SK-N-SH treated with all-trans-retinoic acid at 6 μM for 48 hours (cell line): ENCODE results near the gene KRT15.

Experiments
- CREB5 ChIP-seq: fragments of 250-450 bp; sonication (Bioruptor Pico); IDR thresholded peaks from 2 replicates; pipeline ENCODE4 v1.5.1; 2020; ENCODE audit warnings: low read depth, mild to moderate bottlenecking, moderate library complexity
- PATZ1 ChIP-seq: fragments of 250-450 bp; sonication (Bioruptor Pico); IDR thresholded peaks from 2 replicates; pipeline ENCODE4 v1.8.0; 2020; ENCODE audit warnings: mild to moderate bottlenecking, moderate library complexity, borderline replicate concordance
- ZFP3 ChIP-seq: fragments of 250-450 bp; sonication (Bioruptor Pico); IDR thresholded peaks from 2 replicates; pipeline ENCODE4 v1.5.0; 2020; ENCODE audit warnings: mild to moderate bottlenecking, moderate library complexity
- ZFP30 ChIP-seq: fragments of 450-650 bp; formaldehyde crosslinking; IDR thresholded peaks from 2 replicates; pipeline ENCODE4 v1.5.0; 2022; ENCODE audit warnings: mild to moderate bottlenecking, moderate library complexity

GRCh38 chr17:41467561-41467960 is 51.1 kb downstream of the KRT15 start:
- no peak for TF ChIP-seq ZFP30 (CRISPR knock-in tag)
- TF ChIP-seq CREB5, result no peak
- TF ChIP-seq ZFP3 (CRISPR knock-in tag), result no peak
- no peak for TF ChIP-seq PATZ1 (CRISPR knock-in tag)
